WTC11 (cell line): ENCODE measurements around the gene SOAT2. TPM values are rescaled to one million over a fixed set of nuclear protein-coding genes. Genes with fewer than 3 reads are reported as not detected.

Source experiments
- ATAC-seq: fragments of 200-7000 bp; cut with Tn5 transposase; 2 replicates; pipeline ENCODE4 v1.10.0; 2021; ENCODE audit warnings: mild to moderate bottlenecking, moderate library complexity
- CTCF ChIA-PET: fragments of 300-600 bp; sonication (Branson Sonifier 250); formaldehyde crosslinking; loops from one replicate; lab custom pipeline; 2021; ENCODE audit warnings: antibody characterized with exemption; lab: Charles Lee
- POLR2A ChIA-PET: fragments of 350-600 bp; sonication (Branson Sonifier 250); formaldehyde crosslinking; loops from one replicate; lab custom pipeline; 2021; ENCODE audit warnings: antibody characterized with exemption; lab: Charles Lee
- DNase-seq: peaks from one replicate; pipeline ENCODE4 v3.0.0; 2021; ENCODE audit warnings: low spot score
- H3K27ac Mint-ChIP-seq: 2 replicates; pipeline ENCODE4 v1.8.0; 2021; ENCODE audit warnings: mixed read lengths
- H3K27me3 Mint-ChIP-seq: 2 replicates; pipeline ENCODE4 v1.8.0; 2021; ENCODE audit warnings: low read depth, mild to moderate bottlenecking, moderate library complexity, mixed read lengths
- H3K36me3 Mint-ChIP-seq: 2 replicates; pipeline ENCODE4 v1.8.0; 2021; ENCODE audit warnings: mixed read lengths
- H3K4me1 Mint-ChIP-seq: 2 replicates; pipeline ENCODE4 v1.8.0; 2022; ENCODE audit warnings: mixed read lengths
- H3K4me3 Mint-ChIP-seq: 2 replicates; pipeline ENCODE4 v1.8.0; 2021; ENCODE audit warnings: mild to moderate bottlenecking, moderate library complexity, mixed read lengths
- H3K9me3 Mint-ChIP-seq: 2 replicates; pipeline ENCODE4 v1.8.0; 2021; ENCODE audit warnings: mixed read lengths
- CTCF ChIP-seq: fragments of 200-600 bp; IDR thresholded peaks from 2 replicates; pipeline ENCODE4 v1.8.0; 2022; ENCODE audit warnings: antibody characterized with exemption
- E2F5 ChIP-seq: sonication (generic); formaldehyde crosslinking; IDR thresholded peaks from 2 replicates; pipeline ENCODE4 v1.8.1; 2022; ENCODE audit warnings: mild to moderate bottlenecking, moderate library complexity, missing genetic modification reagents
- EMX1 ChIP-seq: fragments of 250-450 bp; sonication (Bioruptor Pico); IDR thresholded peaks from 2 replicates; pipeline ENCODE4 v1.8.0; 2021; ENCODE audit warnings: mild to moderate bottlenecking
- ERG ChIP-seq: fragments of 250-450 bp; sonication (Bioruptor Pico); IDR thresholded peaks from 2 replicates; pipeline ENCODE4 v1.8.0; 2021; ENCODE audit warnings: mild to moderate bottlenecking
- ETV6 ChIP-seq: sonication (generic); formaldehyde crosslinking; IDR thresholded peaks from 2 replicates; pipeline ENCODE4 v1.8.1; 2022; ENCODE audit warnings: mild to moderate bottlenecking, missing genetic modification reagents
- IRF2 ChIP-seq: sonication (generic); formaldehyde crosslinking; IDR thresholded peaks from 2 replicates; pipeline ENCODE4 v1.8.0; 2022; ENCODE audit warnings: low read depth, missing genetic modification reagents, borderline replicate concordance
- MAX ChIP-seq: sonication (generic); formaldehyde crosslinking; IDR thresholded peaks from 2 replicates; pipeline ENCODE4 v1.8.0; 2022; ENCODE audit warnings: mild to moderate bottlenecking, missing genetic modification reagents
- NFYB ChIP-seq: sonication (generic); formaldehyde crosslinking; conservative IDR thresholded peaks from 2 replicates; pipeline ENCODE4 v1.8.0; 2022; ENCODE audit warnings: low read depth, missing genetic modification reagents
- PRDM15 ChIP-seq: sonication (generic); formaldehyde crosslinking; IDR thresholded peaks from 2 replicates; pipeline ENCODE4 v1.8.0; 2022; ENCODE audit warnings: missing genetic modification reagents
- RELA ChIP-seq: sonication (generic); formaldehyde crosslinking; IDR thresholded peaks from 2 replicates; pipeline ENCODE4 v1.8.1; 2022; ENCODE audit warnings: missing genetic modification reagents, mild to moderate bottlenecking, borderline replicate concordance
- SOX15 ChIP-seq: fragments of 250-450 bp; sonication (Bioruptor Pico); IDR thresholded peaks from 2 replicates; pipeline ENCODE4 v1.9.0; 2021; ENCODE audit warnings: mild to moderate bottlenecking
- SP1 ChIP-seq: sonication (generic); formaldehyde crosslinking; conservative IDR thresholded peaks from 2 replicates; pipeline ENCODE4 v1.8.1; 2022; ENCODE audit warnings: missing genetic modification reagents
- ZNF138 ChIP-seq: sonication (generic); formaldehyde crosslinking; conservative IDR thresholded peaks from 2 replicates; pipeline ENCODE4 v1.8.1; 2022; ENCODE audit warnings: mild to moderate bottlenecking, moderate library complexity, missing genetic modification reagents
- ZNF219 ChIP-seq: sonication (generic); formaldehyde crosslinking; IDR thresholded peaks from 2 replicates; pipeline ENCODE4 v1.8.0; 2023; ENCODE audit warnings: missing genetic modification reagents, mild to moderate bottlenecking, borderline replicate concordance
- ZNF317 ChIP-seq: sonication (generic); formaldehyde crosslinking; IDR thresholded peaks from 2 replicates; pipeline ENCODE4 v1.8.1; 2023; ENCODE audit warnings: low read depth, mild to moderate bottlenecking, moderate library complexity, missing genetic modification reagents, borderline replicate concordance
- ZNF423 ChIP-seq: fragments of 250-450 bp; sonication (Bioruptor Pico); IDR thresholded peaks from 2 replicates; pipeline ENCODE4 v2.1.2; 2022; ENCODE audit warnings: mild to moderate bottlenecking, moderate library complexity
- ZNF425 ChIP-seq: fragments of 250-450 bp; sonication (Bioruptor Pico); conservative IDR thresholded peaks from 2 replicates; pipeline ENCODE4 v1.9.0; 2021; ENCODE audit warnings: mild to moderate bottlenecking
- total RNA-seq: library from RNA; stranded (reverse); gene quantifications from 3 replicates; pipeline ENCODE4 v1.2.3, GENCODE V29; 2021

The SOAT2 gene
- total RNA-seq, 1 experiment from 2014 or later, result not detected

GRCh38 chr12:53065975-53066931, 37.0 kb upstream of the SOAT2 start:
- no peak overlapping the region for H3K27ac Mint-ChIP-seq
- TF ChIP-seq SP1 (CRISPR knock-in tag) (no peak), MAX (CRISPR knock-in tag) (no peak), ZNF219 (CRISPR knock-in tag) (no peak), ZNF423 (CRISPR knock-in tag) (no peak), IRF2 (CRISPR knock-in tag) (no peak), PRDM15 (CRISPR knock-in tag) (0 out of 2 replicates have a peak, but pooled peaks have one; percentile 22), ZNF425 (no peak), NFYB (CRISPR knock-in tag) (no peak), ZNF317 (no peak), ETV6 (CRISPR knock-in tag) (peak; percentile 91), ERG (CRISPR knock-in tag) (no peak), SOX15 (CRISPR knock-in tag) (no peak), RELA (CRISPR knock-in tag) (no peak), EMX1 (CRISPR knock-in tag) (no peak), E2F5 (CRISPR knock-in tag) (no peak), ZNF138 (no peak), CTCF (peak; percentile 96)
- TF ChIP-seq, all 79 proteins: peak for 3
- H3K36me3 Mint-ChIP-seq, result no peaks in the 10 kb centered on the region
- no peak overlapping the region for H3K4me3 Mint-ChIP-seq
- peaks cover 21% of the 10 kb centered on the region for H3K27me3 Mint-ChIP-seq
- no peaks in the 10 kb centered on the region for H3K9me3 Mint-ChIP-seq
- ChIA-PET CTCF (interaction anchor here (0.6 to 11.2 kb wide), 59 partner anchors 8 to 1848 kb away, joined by 3 to 474 read pairs (median 5); partner anchors contain the start of genes AAAS, CSAD, ESPL1 and IGFBP6), POLR2A (interaction anchor here (0.6 to 1.1 kb wide), 5 partner anchors 10 to 33 kb away, joined by 3 to 6 read pairs (median 5); partner anchors contain the start of genes IGFBP6 and SPRYD3)
- peak; percentile 87 for DNase-seq
- peak; percentile 73 for ATAC-seq
- H3K4me1 Mint-ChIP-seq, result peaks cover 23% of the 10 kb centered on the region
